IMR-90 (cell line): ENCODE measurements around the gene CFAP73.

Experiments
- BHLHE40 ChIP-seq: fragments of 150-350 bp; IDR thresholded peaks from 2 replicates; pipeline ENCODE4 v1.6.1; 2016; ENCODE audit warnings: mild to moderate bottlenecking, low read depth, low read length
- CEBPB ChIP-seq: IDR thresholded peaks from 2 replicates; pipeline ENCODE4 v1.6.1; 2012; ENCODE audit warnings: low read depth, low read length, improper control_type of control experiment
- CTCF ChIP-seq: conservative IDR thresholded peaks from 2 replicates; pipeline ENCODE4 v1.5.1; 2012; ENCODE audit warnings: mild to moderate bottlenecking, low read depth, low read length, improper control_type of control experiment
- MAFK ChIP-seq: IDR thresholded peaks from 2 replicates; pipeline ENCODE4 v1.6.1; 2012; ENCODE audit warnings: low read depth, low read length, improper control_type of control experiment
- MAZ ChIP-seq: IDR thresholded peaks from 2 replicates; pipeline ENCODE4 v1.6.1; 2012; ENCODE audit warnings: low read depth, mild to moderate bottlenecking, low read length, improper control_type of control experiment, moderate library complexity, borderline replicate concordance
- MXI1 ChIP-seq: IDR thresholded peaks from 2 replicates; pipeline ENCODE4 v1.6.1; 2012; ENCODE audit warnings: low read depth, mild to moderate bottlenecking, low read length, moderate library complexity, borderline replicate concordance
- POLR2A ChIP-seq: IDR thresholded peaks from 2 replicates; pipeline ENCODE4 v1.6.1; 2012; ENCODE audit warnings: mild to moderate bottlenecking, low read depth, low read length
- RAD21 ChIP-seq: IDR thresholded peaks from 2 replicates; pipeline ENCODE4 v1.6.1; 2012; ENCODE audit warnings: low read length, improper control_type of control experiment
- RCOR1 ChIP-seq: IDR thresholded peaks from 2 replicates; pipeline ENCODE4 v1.6.1; 2012; ENCODE audit warnings: mild to moderate bottlenecking, low read length, improper control_type of control experiment; ENCODE audit not compliant: insufficient replicate concordance
- RFX5 ChIP-seq: IDR thresholded peaks from 2 replicates; pipeline ENCODE4 v1.8.0; 2012; ENCODE audit warnings: low read depth, mild to moderate bottlenecking, low read length, moderate library complexity
- SMC3 ChIP-seq: fragments of 150-350 bp; IDR thresholded peaks from 2 replicates; pipeline ENCODE4 v1.6.1; 2016; ENCODE audit warnings: low read depth, mild to moderate bottlenecking, antibody characterized with exemption, low read length, moderate library complexity
- USF2 ChIP-seq: fragments of 150-350 bp; IDR thresholded peaks from 2 replicates; pipeline ENCODE4 v1.6.1; 2017; ENCODE audit warnings: mild to moderate bottlenecking, antibody characterized with exemption, low read length, low read depth
- TF ChIP-seq, protein P1 (sequence below): fragments of 150-350 bp; IDR thresholded peaks from 2 replicates; pipeline ENCODE4 v1.6.1; 2016; ENCODE audit warnings: low read depth, mild to moderate bottlenecking, low read length, moderate library complexity, borderline replicate concordance

DNA sequence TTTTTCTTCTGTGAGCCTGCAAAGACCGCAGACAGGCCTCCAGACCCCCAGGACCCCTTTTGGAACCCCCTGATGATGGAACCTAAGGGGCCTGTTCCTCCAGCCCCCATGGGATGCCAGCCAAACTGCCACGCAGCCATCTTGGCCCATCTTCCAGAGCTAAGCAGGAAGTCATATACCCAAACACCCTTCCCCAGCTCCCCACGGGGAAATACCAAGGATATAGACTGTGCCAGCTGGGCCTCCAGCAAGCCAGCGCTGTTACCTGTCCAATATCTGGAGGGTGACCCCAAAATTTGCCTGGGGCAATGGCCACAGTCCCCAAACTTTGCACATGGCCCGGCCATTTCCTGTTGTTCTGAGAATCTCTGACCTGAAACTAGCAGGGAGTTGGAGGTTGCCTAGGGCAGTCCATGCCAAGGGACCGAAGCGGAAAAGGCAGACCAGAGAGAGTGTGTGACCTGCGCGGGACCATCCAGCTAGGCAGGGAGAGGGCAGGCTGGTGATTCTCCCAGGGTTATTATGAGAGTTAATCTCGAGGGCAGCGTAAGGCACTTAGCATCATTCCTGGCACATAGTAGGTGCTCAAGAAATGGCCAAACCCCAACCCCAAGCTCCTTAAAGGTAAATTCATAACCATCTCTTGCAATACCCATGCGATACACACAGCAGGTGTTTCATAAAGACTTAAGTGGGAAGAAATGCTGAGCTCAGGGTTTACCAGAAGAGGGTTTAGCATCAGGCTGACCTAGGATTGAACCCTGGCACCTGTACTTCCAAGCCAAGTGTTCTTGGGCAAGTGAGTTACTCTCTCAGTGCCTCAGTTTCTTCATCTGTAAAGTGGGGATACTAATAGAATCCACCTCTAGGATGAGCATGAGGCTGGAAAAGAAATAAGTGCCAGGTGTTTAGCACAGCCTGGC lies 11.4 kb upstream of the CFAP73 start:
- TF ChIP-seq RAD21: no peak
- no peak for TF ChIP-seq CTCF
- no peak for TF ChIP-seq POLR2A
- no peak for TF ChIP-seq USF2
- no peak for TF ChIP-seq RFX5
- TF ChIP-seq SMC3: no peak
- TF ChIP-seq CEBPB: no peak
- TF ChIP-seq MAFK: 0 out of 2 replicates have a peak, but pooled peaks have one; percentile 10
- no peak for TF ChIP-seq BHLHE40
- no peak for TF ChIP-seq RCOR1
- TF ChIP-seq, protein P1, sequence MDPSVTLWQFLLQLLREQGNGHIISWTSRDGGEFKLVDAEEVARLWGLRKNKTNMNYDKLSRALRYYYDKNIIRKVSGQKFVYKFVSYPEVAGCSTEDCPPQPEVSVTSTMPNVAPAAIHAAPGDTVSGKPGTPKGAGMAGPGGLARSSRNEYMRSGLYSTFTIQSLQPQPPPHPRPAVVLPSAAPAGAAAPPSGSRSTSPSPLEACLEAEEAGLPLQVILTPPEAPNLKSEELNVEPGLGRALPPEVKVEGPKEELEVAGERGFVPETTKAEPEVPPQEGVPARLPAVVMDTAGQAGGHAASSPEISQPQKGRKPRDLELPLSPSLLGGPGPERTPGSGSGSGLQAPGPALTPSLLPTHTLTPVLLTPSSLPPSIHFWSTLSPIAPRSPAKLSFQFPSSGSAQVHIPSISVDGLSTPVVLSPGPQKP: no peak
- TF ChIP-seq MXI1: no peak
- no peak for TF ChIP-seq MAZ
